HG02870 (cell line): ENCODE results near the gene AFF4.
"Not testable (repeated sequence)": the region's sequence is repeated elsewhere in the genome, so short reads cannot be mapped to it uniquely, and the experiment has no call there.

Source experiments
- ATAC-seq: cut with Tn5 transposase; IDR thresholded peaks from one replicate; pipeline ENCODE4 v1.9.1; 2021; ENCODE audit warnings: mild to moderate bottlenecking, moderate library complexity; ENCODE audit not compliant: unreplicated experiment

Gene AFF4

GRCh38 chr5:132963171-132964104 lies at the start of gene AFF4:
AFF4 (minus strand) TSS chr5:132963634; CDS start chr5:132937189, 26,445 bp downstream.
- peak; percentile 92 for ATAC-seq

- not testable (repeated sequence) for ATAC-seq
Measured at GRCh38 chr5:133008455-133008854, 45.0 kb upstream of the AFF4 start.

GRCh38 chr5:133006653-133007052 lies 43.2 kb upstream of the AFF4 start:
- no peak for ATAC-seq

GRCh38 chr5:132999246-132999645 lies 35.8 kb upstream of the AFF4 start:
- ATAC-seq = no peak

- ATAC-seq = no peak
Measured at GRCh38 chr5:132998556-132998955, 35.1 kb upstream of the AFF4 start.

GRCh38 chr5:132996307-132996706 lies 32.9 kb upstream of the AFF4 start:
- no peak for ATAC-seq

GRCh38 chr5:132987531-132988408 lies 24.3 kb upstream of the AFF4 start:
- ATAC-seq = no peak

GRCh38 chr5:132982971-132983370 lies 19.5 kb upstream of the AFF4 start:
- ATAC-seq = not testable (repeated sequence)

- ATAC-seq = no peak
Measured at GRCh38 chr5:132981288-132981687, 17.9 kb upstream of the AFF4 start.

- no peak for ATAC-seq
Measured at GRCh38 chr5:132979976-132980375, 16.5 kb upstream of the AFF4 start.

GRCh38 chr5:132979367-132979940 lies 16.0 kb upstream of the AFF4 start:
- no peak for ATAC-seq

- ATAC-seq = no peak
Measured at GRCh38 chr5:132976852-132977251, 13.4 kb upstream of the AFF4 start.

GRCh38 chr5:132972436-132972828 lies 9.0 kb upstream of the AFF4 start:
- ATAC-seq = not testable (repeated sequence)

GRCh38 chr5:132971483-132972435 lies 8.3 kb upstream of the AFF4 start:
- ATAC-seq = no peak

- ATAC-seq = no peak
Measured at GRCh38 chr5:132965120-132965519, 1.7 kb upstream of the AFF4 start.

- ATAC-seq = no peak
Measured at GRCh38 chr5:132962429-132963021, 909 bp downstream of the AFF4 start.

GRCh38 chr5:132961887-132962286 lies 1.5 kb downstream of the AFF4 start:
- no peak for ATAC-seq

- ATAC-seq = not testable (repeated sequence)
Measured at GRCh38 chr5:132961123-132961815, 2.2 kb downstream of the AFF4 start.

GRCh38 chr5:132956166-132956799 lies 7.2 kb downstream of the AFF4 start:
- not testable (repeated sequence) for ATAC-seq
